Measurements from ENCODE around the gene GNAO1.

GNAO1 gene

DNA sequence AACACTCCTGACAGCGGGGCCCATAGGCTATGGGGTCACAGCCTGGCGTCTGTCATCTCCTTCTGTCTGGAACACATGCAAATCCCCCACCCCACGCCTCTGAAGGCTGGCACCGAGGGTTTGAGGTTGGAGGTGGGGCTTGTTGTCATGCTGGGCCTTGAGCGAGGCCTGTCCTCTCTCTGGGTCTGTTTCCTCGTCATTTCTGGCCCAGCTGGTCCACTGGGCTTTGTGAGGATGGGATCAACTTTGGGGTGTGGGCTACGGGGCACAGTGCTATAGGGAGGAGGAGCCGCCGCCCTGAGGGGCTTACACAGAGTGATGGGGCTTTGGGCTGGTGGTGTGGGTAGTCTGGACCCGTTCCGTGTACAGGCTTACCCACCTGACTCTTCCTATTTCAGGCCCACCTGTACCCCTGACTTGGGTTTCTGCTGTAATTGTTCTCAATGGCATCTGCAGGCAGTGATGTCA lies 146.6 kb downstream of the GNAO1 start:
- TF ChIP-seq EZH2phosphoT487 (IDR thresholded peaks at IDR 0.05; ENCODE audit: low read length), result no peak
- TF ChIP-seq, protein P1, sequence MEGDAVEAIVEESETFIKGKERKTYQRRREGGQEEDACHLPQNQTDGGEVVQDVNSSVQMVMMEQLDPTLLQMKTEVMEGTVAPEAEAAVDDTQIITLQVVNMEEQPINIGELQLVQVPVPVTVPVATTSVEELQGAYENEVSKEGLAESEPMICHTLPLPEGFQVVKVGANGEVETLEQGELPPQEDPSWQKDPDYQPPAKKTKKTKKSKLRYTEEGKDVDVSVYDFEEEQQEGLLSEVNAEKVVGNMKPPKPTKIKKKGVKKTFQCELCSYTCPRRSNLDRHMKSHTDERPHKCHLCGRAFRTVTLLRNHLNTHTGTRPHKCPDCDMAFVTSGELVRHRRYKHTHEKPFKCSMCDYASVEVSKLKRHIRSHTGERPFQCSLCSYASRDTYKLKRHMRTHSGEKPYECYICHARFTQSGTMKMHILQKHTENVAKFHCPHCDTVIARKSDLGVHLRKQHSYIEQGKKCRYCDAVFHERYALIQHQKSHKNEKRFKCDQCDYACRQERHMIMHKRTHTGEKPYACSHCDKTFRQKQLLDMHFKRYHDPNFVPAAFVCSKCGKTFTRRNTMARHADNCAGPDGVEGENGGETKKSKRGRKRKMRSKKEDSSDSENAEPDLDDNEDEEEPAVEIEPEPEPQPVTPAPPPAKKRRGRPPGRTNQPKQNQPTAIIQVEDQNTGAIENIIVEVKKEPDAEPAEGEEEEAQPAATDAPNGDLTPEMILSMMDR (IDR thresholded peaks at IDR 0.05; ENCODE audit: low read length), result no peak
- TF ChIP-seq EZH2 (optimal IDR thresholded peaks at IDR 0.05; ENCODE audit: low read depth, low read length), result no peak

DNA sequence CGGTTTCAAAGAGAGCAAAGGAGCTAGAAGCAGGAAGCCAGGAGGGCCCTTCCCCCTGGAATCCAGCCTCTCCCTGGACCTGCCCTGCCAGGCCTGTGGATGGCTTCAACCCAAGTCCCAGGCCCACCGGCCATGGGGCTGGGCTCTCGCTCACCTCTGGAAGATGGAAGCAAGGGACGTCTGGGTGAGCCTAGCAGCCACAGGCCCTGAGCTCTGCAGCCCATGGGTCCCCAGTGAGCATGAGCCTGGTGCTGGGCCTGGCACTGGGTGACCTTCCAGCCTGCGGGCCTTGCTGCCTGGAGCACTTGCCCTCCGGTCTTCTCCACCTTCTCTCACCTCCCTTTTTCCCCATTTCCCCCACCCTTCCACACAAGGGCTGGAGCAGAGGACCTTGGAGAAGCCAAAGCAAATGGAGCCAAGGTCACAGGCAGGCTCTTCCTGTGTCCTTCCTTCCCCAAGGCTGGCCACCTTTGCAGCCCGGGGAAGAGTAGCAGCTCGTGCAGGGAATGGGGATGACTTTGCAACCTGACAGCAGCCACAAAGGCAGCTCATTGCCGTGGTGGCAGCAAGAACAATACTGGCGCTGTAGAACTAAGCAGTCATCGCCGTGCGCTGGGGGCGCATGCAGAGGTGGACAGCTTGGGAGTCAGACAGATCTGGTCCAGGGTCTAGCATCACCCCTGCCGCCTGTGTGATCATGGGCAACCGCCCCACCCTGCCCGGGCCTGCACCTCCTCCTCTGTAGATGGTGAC lies 147.5 kb downstream of the GNAO1 start:
- Histone ChIP-seq H3K27me3 (replicated peaks; ENCODE audit: insufficient read depth, low read length) (peaks cover 33% of the 10 kb centered on the region; the same call in 1 of the 2 replicates), H3K79me2 (ENCODE audit: low read length) (no peaks in the 10 kb centered on the region), H3K9me3 (replicated peaks; ENCODE audit: insufficient read depth, low read length) (no peaks in the 10 kb centered on the region), H2AFZ (ENCODE audit: low read length) (no peak overlapping the region), H4K20me1 (ENCODE audit: insufficient read depth, low read length) (no peaks in the 10 kb centered on the region), H3K4me2 (ENCODE audit: low read depth, low read length) (no peak overlapping the region), H3K9me2 (replicated peaks; ENCODE audit: insufficient read depth, low read length) (no peaks in the 10 kb centered on the region), H3K27ac (ENCODE audit: low read length) (no peak overlapping the region), H3K4me1 (ENCODE audit: low read length) (no peaks in the 10 kb centered on the region), H3F3A (ENCODE audit: insufficient read depth, low read length) (no peaks in the 10 kb centered on the region), H3K4me3 (ENCODE audit: low read length) (no peak overlapping the region), H3K9ac (ENCODE audit: low read length) (no peak overlapping the region), H3K36me3 (replicated peaks; ENCODE audit: insufficient read depth, low read length) (no peaks in the 10 kb centered on the region)
- DNase-seq, result no peak
- TF ChIP-seq EZH2phosphoT487 (IDR thresholded peaks at IDR 0.05; ENCODE audit: low read length), result no peak
- TF ChIP-seq EZH2 (optimal IDR thresholded peaks at IDR 0.05; ENCODE audit: low read depth, low read length), result no peak
- TF ChIP-seq, protein P1 (IDR thresholded peaks at IDR 0.05; ENCODE audit: low read length), result no peak

More for the DNA sequence above, 146.6 kb downstream of the GNAO1 start:
- no peaks in the 10 kb centered on the region for H3K9me3 ChIP-seq (replicated peaks; ENCODE audit: insufficient read depth, low read length)
- H3K4me3 ChIP-seq (ENCODE audit: low read length), result no peak overlapping the region
- no peak overlapping the region for H3K9ac ChIP-seq (ENCODE audit: low read length)
- no peak overlapping the region for H3K4me2 ChIP-seq (ENCODE audit: low read depth, low read length)
- H3K79me2 ChIP-seq (ENCODE audit: low read length), result no peaks in the 10 kb centered on the region
- no peaks in the 10 kb centered on the region for H3K4me1 ChIP-seq (ENCODE audit: low read length)
- H3K27ac ChIP-seq (ENCODE audit: low read length), result no peak overlapping the region
- DNase-seq, result no peak
- no peaks in the 10 kb centered on the region for H3K36me3 ChIP-seq (replicated peaks; ENCODE audit: insufficient read depth, low read length)
- no peaks in the 10 kb centered on the region for H3F3A ChIP-seq (ENCODE audit: insufficient read depth, low read length)
- peaks cover 33% of the 10 kb centered on the region; the same call in 1 of the 2 replicates for H3K27me3 ChIP-seq (replicated peaks; ENCODE audit: insufficient read depth, low read length)
- no peaks in the 10 kb centered on the region for H4K20me1 ChIP-seq (ENCODE audit: insufficient read depth, low read length)
- H3K9me2 ChIP-seq (replicated peaks; ENCODE audit: insufficient read depth, low read length), result no peaks in the 10 kb centered on the region
- H2AFZ ChIP-seq (ENCODE audit: low read length), result no peak overlapping the region

DNA sequence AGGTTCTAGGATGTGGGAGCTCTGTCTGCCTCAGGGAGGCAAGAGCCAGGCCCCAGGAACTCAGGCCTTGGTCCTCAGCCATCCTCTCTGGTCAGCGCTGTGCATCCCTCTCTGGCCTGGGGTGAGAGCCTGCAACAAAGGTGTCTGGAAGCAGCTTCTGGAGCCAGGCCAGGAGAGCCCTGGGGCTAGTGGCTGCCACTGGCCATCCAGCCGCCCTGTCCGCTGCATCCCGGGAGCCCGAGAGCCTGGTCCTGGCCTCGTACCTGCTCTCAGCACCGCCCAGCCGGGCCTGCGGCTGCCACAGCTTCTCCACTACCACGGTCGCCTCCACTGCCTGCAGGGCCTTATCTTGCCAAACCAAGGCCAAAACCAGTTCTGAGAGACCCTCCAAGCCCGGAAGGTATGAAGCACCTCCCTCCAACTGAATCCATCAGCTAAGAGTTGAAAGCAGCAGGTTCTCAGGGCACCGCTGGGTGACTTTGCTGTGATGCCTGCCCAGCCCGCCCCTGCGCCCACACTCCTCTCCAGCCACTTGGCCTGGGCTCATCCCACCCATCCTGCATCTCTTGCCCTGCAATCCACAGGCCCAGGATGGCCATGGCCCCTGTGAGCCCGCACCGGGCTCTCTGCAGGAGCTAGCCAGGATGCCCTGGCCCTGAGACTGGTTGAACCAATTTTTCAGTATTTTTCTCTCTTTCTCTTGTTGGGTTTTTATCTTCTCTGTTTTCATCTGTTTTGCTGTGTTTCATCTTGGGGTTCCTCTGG lies 148.3 kb downstream of the GNAO1 start:
- DNase-seq, result no peak
- Histone ChIP-seq H3K27me3 (replicated peaks; ENCODE audit: insufficient read depth, low read length) (peaks cover 36% of the 10 kb centered on the region; the same call in 1 of the 2 replicates), H3K4me3 (ENCODE audit: low read length) (no peak overlapping the region), H3K79me2 (ENCODE audit: low read length) (no peaks in the 10 kb centered on the region), H3K36me3 (replicated peaks; ENCODE audit: insufficient read depth, low read length) (no peaks in the 10 kb centered on the region), H2AFZ (ENCODE audit: low read length) (no peak overlapping the region), H3K9me3 (replicated peaks; ENCODE audit: insufficient read depth, low read length) (no peaks in the 10 kb centered on the region), H3K4me1 (ENCODE audit: low read length) (no peaks in the 10 kb centered on the region), H3K9me2 (replicated peaks; ENCODE audit: insufficient read depth, low read length) (no peaks in the 10 kb centered on the region), H3F3A (ENCODE audit: insufficient read depth, low read length) (no peaks in the 10 kb centered on the region), H3K9ac (ENCODE audit: low read length) (no peak overlapping the region), H3K4me2 (ENCODE audit: low read depth, low read length) (no peak overlapping the region), H4K20me1 (ENCODE audit: insufficient read depth, low read length) (no peaks in the 10 kb centered on the region), H3K27ac (ENCODE audit: low read length) (no peak overlapping the region)
- TF ChIP-seq EZH2 (optimal IDR thresholded peaks at IDR 0.05; ENCODE audit: low read depth, low read length), result no peak
- TF ChIP-seq EZH2phosphoT487 (IDR thresholded peaks at IDR 0.05; ENCODE audit: low read length), result no peak

Measured in MM.1S (cell line).